HUES64 (cell line): ENCODE data around the gene POLR3C.

Experiments
- H3K27ac ChIP-seq: 2 replicates; pipeline ENCODE4 v1.7.0; 2013; ENCODE audit warnings: low read depth, low read length, inconsistent platforms
- H3K27me3 ChIP-seq: 2 replicates; pipeline ENCODE4 v1.6.1; 2013; ENCODE audit warnings: mild to moderate bottlenecking, low read length; ENCODE audit not compliant: insufficient read depth
- H3K36me3 ChIP-seq: 2 replicates; pipeline ENCODE4 v1.6.1; 2013; ENCODE audit warnings: mild to moderate bottlenecking, low read length; ENCODE audit not compliant: insufficient read depth
- H3K4me1 ChIP-seq: 2 replicates; pipeline ENCODE4 v1.6.1; 2013; ENCODE audit warnings: mild to moderate bottlenecking, low read length, moderate library complexity; ENCODE audit not compliant: insufficient read depth
- H3K4me3 ChIP-seq: 2 replicates; pipeline ENCODE4 v1.5.1; 2013; ENCODE audit warnings: mild to moderate bottlenecking, low read length, moderate library complexity
- H3K9ac ChIP-seq: 2 replicates; pipeline ENCODE4 v1.6.1; 2013; ENCODE audit warnings: mild to moderate bottlenecking, low read depth, low read length
- H3K9me3 ChIP-seq: 2 replicates; pipeline ENCODE4 v1.6.1; 2013; ENCODE audit warnings: low read depth, low read length; ENCODE audit not compliant: insufficient read depth
- WGBS: fragments of 150-250, 120-280 bp; methylation state at CpG from one replicate; pipeline ENCODE4 v1.1.7; 2013; ENCODE audit warnings: missing lambda C conversion rate; 5-methylcytosine and 5-hydroxymethylcytosine counted together

The POLR3C gene

GRCh38 chr1:145855426-145855948, 31.5 kb downstream of the POLR3C start:
- Histone ChIP-seq H3K27me3 (no peaks in the 10 kb centered on the region), H3K9me3 (no peaks in the 10 kb centered on the region; the same call in 1 of the 2 replicates), H3K4me3 (no peak overlapping the region), H3K36me3 (peaks cover 63% of the 10 kb centered on the region), H3K4me1 (peaks cover 4% of the 10 kb centered on the region; the same call in 1 of the 2 replicates), H3K27ac (no peak overlapping the region), H3K9ac (no peak overlapping the region)
- 92% methylated on average over 7 of the region's 7 CpGs for WGBS

DNA sequence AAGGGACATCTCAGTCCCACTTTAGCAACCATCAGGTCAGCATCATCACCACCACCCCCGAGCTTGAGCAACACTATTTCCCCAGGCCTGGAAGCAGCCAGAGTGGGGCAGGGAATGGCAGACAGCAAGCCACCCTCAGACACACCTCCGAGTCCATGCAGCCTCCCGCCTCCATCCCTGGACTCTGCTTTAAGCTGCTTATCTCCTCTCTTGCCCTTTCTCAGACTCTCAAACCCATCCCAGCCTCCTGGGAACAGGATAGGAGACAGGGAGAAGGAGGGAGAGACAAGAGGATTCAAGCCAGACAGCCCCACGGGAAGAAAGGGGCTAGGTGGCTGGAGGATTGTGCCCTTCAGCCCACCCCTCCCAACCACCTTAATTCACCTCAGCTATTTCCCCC, 33.2 kb downstream of the POLR3C start:
- H3K27ac ChIP-seq: no peak overlapping the region
- no peaks in the 10 kb centered on the region; the same call in 1 of the 2 replicates for H3K9me3 ChIP-seq
- H3K4me1 ChIP-seq: peaks cover 4% of the 10 kb centered on the region; the same call in 1 of the 2 replicates
- WGBS: 78% methylated on average over 4 of the region's 4 CpGs
- H3K27me3 ChIP-seq: no peaks in the 10 kb centered on the region
- H3K9ac ChIP-seq: no peak overlapping the region
- H3K4me3 ChIP-seq: no peak overlapping the region
- H3K36me3 ChIP-seq: peaks cover 49% of the 10 kb centered on the region

- H3K27ac ChIP-seq: peak overlapping the region; percentile 90
- under 1% methylated on average over 35 of the region's 35 CpGs for WGBS
These were observed 34.4 kb downstream of the POLR3C start for GRCh38 chr1:145858238-145858900.

DNA sequence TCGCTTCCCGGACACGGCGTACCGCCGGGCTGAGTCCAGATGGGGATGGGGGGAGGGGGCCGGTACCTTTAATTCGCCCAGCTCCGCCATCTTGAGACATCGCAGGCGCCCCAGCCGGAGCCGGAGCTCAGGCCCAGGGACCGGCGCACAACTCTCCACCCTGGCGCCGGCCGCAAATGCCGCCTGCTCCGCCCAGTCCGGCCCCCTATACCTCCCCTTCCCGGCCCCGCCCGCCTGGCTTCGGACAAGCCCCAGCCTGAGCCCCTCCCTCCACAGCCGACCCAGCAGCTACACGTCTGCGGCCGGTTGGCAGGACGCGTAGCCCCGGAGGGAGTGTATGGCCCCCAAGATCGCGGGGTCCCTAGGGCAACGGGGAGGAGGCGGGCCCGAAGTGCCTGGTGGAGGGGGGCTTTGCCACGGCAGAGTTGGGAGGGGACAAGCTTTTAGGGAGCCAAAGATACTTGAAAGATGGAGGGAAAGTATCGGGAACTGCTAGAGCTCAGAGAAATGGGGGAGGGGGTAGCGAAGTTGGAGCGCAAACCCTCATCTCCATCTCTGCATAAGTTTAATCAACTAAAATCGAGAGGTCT, 35.0 kb downstream of the POLR3C start, which contains the start of gene PIAS3:
Gene PIAS3 (minus strand): TSS at position 181 of the 590 bp plus-strand sequence. CDS start 91 bp downstream, at position 90.
- Histone ChIP-seq H3K27ac (peak within 1 kb of the TSS; percentile 90), H3K9ac (peak within 1 kb of the TSS; percentile 88), H3K9me3 (no peaks in the 10 kb centered on the region; the same call in 1 of the 2 replicates), H3K4me3 (peak within 1 kb of the TSS; percentile 81), H3K36me3 (peaks cover 33% of the 10 kb centered on the region), H3K4me1 (peaks cover 4% of the 10 kb centered on the region; the same call in 1 of the 2 replicates), H3K27me3 (no peaks in the 10 kb centered on the region)
- under 1% methylated on average over 42 of the region's 42 CpGs for whole genome bisulfite sequencing

More at GRCh38 chr1:145858238-145858900, 34.4 kb downstream of the POLR3C start:
- Histone ChIP-seq H3K36me3 (peaks cover 39% of the 10 kb centered on the region), H3K27me3 (no peaks in the 10 kb centered on the region), H3K4me3 (peak overlapping the region; percentile 81), H3K9me3 (no peaks in the 10 kb centered on the region; the same call in 1 of the 2 replicates), H3K4me1 (peaks cover 4% of the 10 kb centered on the region; the same call in 1 of the 2 replicates), H3K9ac (peak overlapping the region; percentile 88)

DNA sequence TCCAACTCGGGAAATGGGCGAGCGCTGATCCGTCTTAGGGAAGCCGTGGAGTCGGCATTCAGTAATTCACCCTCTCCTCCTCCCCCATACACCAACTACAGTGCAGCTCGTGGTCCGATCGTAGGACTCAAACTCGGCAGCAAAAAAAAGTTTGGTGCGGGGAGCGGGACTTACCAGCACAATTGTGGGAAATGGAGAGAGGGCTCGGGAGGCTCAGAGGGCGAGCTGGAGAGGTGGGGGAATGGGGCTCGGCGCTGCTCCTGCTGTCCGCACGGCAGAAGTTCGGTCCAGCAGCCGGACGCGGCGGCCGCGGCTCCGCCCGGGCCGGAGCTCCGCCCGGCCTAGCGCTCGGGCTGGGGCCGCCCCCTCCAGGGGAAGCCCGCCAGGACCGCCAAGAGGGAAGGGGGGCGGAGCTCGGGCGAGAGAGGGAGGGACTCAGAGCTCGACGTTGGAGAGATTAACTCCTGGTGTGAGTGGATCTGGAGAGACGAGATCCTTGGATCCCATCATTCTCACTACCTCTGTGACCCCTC, 35.6 kb downstream of the POLR3C start:
- peak overlapping the region; percentile 81 for H3K4me3 ChIP-seq
- H3K27me3 ChIP-seq: no peaks in the 10 kb centered on the region
- peaks cover 27% of the 10 kb centered on the region for H3K36me3 ChIP-seq
- H3K27ac ChIP-seq: peak overlapping the region; percentile 56; the same call in 1 of the 2 replicates
- H3K9me3 ChIP-seq: no peaks in the 10 kb centered on the region; the same call in 1 of the 2 replicates
- H3K9ac ChIP-seq: peak overlapping the region; percentile 88
- under 1% methylated on average over 40 of the region's 41 CpGs for WGBS
- peaks cover 4% of the 10 kb centered on the region; the same call in 1 of the 2 replicates for H3K4me1 ChIP-seq

DNA sequence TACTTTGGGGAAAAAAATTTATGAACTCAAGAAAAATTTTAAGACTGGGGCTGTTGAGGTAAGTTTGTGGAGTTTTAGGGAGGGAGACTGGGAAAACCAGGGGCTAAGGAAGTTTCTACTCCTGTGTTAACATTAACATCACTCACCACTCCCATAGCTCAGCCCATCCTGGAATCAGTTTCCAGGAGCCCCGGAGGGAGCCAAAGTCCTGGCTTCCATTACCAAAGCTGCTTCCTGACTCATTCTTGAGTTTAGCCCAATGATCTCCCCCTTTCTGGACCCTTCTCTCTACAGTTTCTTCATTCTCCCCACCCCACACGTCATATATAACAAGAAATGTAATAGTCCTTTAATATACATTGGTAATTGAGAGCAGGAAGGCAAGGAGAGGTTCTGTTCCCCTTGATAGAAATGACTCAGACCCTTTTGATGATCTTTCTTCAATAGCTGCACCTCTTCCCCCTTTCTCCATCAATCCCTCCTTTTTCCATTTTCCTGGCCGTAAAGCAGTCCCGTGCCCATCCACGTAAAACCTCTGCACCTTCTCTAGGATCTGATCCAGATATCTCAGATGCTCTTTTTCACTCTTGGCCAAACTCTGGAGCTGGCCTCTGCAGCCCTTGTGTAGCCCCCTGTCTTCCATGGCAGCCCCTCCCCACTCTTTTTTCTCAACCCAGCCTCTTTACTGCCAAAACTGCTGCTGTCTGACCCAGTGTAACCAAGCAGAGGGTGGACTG, 39.5 kb downstream of the POLR3C start:
- no peaks in the 10 kb centered on the region for H3K9me3 ChIP-seq
- WGBS: 83% methylated on average over 4 of the region's 5 CpGs
- H3K4me1 ChIP-seq: peaks cover 4% of the 10 kb centered on the region; the same call in 1 of the 2 replicates
- no peak overlapping the region for H3K4me3 ChIP-seq
- H3K9ac ChIP-seq: no peak overlapping the region
- H3K36me3 ChIP-seq: no peaks in the 10 kb centered on the region
- H3K27me3 ChIP-seq: no peaks in the 10 kb centered on the region
- no peak overlapping the region for H3K27ac ChIP-seq

DNA sequence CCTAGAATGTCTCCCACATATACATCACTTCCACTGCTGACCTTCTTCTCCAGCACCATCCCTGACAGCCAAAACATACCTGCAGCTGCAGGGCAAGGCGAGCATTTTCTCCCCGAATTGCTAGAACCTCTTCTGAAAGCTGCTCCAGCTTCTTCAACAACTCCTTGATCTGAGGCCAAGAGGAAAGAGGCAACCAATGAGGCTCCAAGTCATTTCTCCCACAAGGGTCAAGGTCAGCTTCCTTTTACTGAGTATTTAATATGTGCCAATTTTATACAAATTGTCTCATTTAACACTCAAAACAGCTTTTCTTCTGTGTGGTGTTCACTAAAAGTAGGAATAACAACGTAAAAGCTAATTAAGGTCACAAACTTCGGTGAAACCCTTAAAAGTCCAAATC, 44.2 kb downstream of the POLR3C start:
- Histone ChIP-seq H3K36me3 (no peaks in the 10 kb centered on the region), H3K27me3 (peaks cover 22% of the 10 kb centered on the region), H3K4me3 (no peak overlapping the region), H3K4me1 (peaks cover 5% of the 10 kb centered on the region), H3K27ac (no peak overlapping the region), H3K9ac (no peak overlapping the region), H3K9me3 (no peaks in the 10 kb centered on the region)
- 90% methylated on average over 4 of the region's 4 CpGs for WGBS

GRCh38 chr1:145871994-145872924, 48.3 kb downstream of the POLR3C start:
- H3K27ac ChIP-seq: no peak overlapping the region
- WGBS: 22% methylated on average over 47 of the region's 47 CpGs
- no peaks in the 10 kb centered on the region for H3K36me3 ChIP-seq
- peak overlapping the region; percentile 66 for H3K9ac ChIP-seq
- peaks cover 5% of the 10 kb centered on the region for H3K4me1 ChIP-seq
- H3K27me3 ChIP-seq: peaks cover 34% of the 10 kb centered on the region
- H3K9me3 ChIP-seq: no peaks in the 10 kb centered on the region
- H3K4me3 ChIP-seq: peak overlapping the region; percentile 57

GRCh38 chr1:145874646-145875045, 50.6 kb downstream of the POLR3C start:
- WGBS: 94% methylated on average over 12 of the region's 12 CpGs
- H3K4me3 ChIP-seq: no peak overlapping the region

GRCh38 chr1:145877923-145878486, 54.0 kb downstream of the POLR3C start:
- 79% methylated on average over 7 of the region's 7 CpGs for WGBS
- H3K9ac ChIP-seq: no peak overlapping the region
- H3K9me3 ChIP-seq: no peaks in the 10 kb centered on the region

More at GRCh38 chr1:145874646-145875045, 50.6 kb downstream of the POLR3C start:
- no peaks in the 10 kb centered on the region for H3K9me3 ChIP-seq
- H3K9ac ChIP-seq: no peak overlapping the region
- no peaks in the 10 kb centered on the region for H3K36me3 ChIP-seq
- H3K27me3 ChIP-seq: peaks cover 34% of the 10 kb centered on the region
- H3K4me1 ChIP-seq: peaks cover 15% of the 10 kb centered on the region
- no peak overlapping the region for H3K27ac ChIP-seq

More at GRCh38 chr1:145877923-145878486, 54.0 kb downstream of the POLR3C start:
- Histone ChIP-seq H3K27me3 (peaks cover 18% of the 10 kb centered on the region), H3K27ac (no peak overlapping the region), H3K4me1 (peaks cover 17% of the 10 kb centered on the region), H3K4me3 (no peak overlapping the region), H3K36me3 (no peaks in the 10 kb centered on the region)
